ENCODE data around the gene NELL2. TPM values are rescaled to one million over a fixed set of nuclear protein-coding genes. Genes with fewer than 3 reads are reported as not detected.
A peak's percentile ranks its signal among the peaks of the same experiment; 100 is the strongest.
"Not testable (repeated sequence)": the region's sequence is repeated elsewhere in the genome, so short reads cannot be mapped to it uniquely, and the experiment has no call there.

NELL2 gene
- total and polyA plus RNA-seq, 8 donors, result 0.50 to 133 (median 3.1) TPM

- intact Hi-C loops (cut with DNase I; ENCODE audit: low total_unique reads), result no loop called here
- TF ChIP-seq POLR2A (IDR thresholded peaks at IDR 0.05), result no peak
- TF ChIP-seq CTCF (IDR thresholded peaks at IDR 0.05), result no peak
- no peak for TF ChIP-seq POLR2AphosphoS5 (IDR thresholded peaks at IDR 0.05)
- no peak for TF ChIP-seq EP300 (IDR thresholded peaks at IDR 0.05)
- no peaks in the 10 kb centered on the region for H3K27me3 ChIP-seq
Measured at GRCh38 chr12:44904321-44904720, 28.2 kb upstream of the NELL2 start.

GRCh38 chr12:44898108-44898507, 22.0 kb upstream of the NELL2 start:
- H3K27ac ChIP-seq; intact Hi-C loops (cut with DNase I; ENCODE audit: low total_unique reads); H3K4me1 ChIP-seq; DNase-seq; H3K27me3 ChIP-seq; H3K36me3 ChIP-seq; H3K4me3 ChIP-seq: not testable (repeated sequence)
- WGBS, 5 donors, result 58 to 79% (median 75%) methylated on average over 2 to 6 of the region's 6 CpGs
- peaks cover 0 to 17% (median 11%) of the 10 kb centered on the region in 4 donors for H3K9me3 ChIP-seq

More at GRCh38 chr12:44904321-44904720, 28.2 kb upstream of the NELL2 start:
- WGBS, 5 donors, result 75 to 89% (median 84%) methylated on average over 2 of the region's 2 CpGs
- Histone ChIP-seq H3K4me3 (no peak overlapping the region), H3K36me3 (no peaks in the 10 kb centered on the region), H3K4me1 (no peaks in the 10 kb centered on the region), H3K27ac (no peak overlapping the region), H3K9me3 (peaks cover 0 to 13% (median 7%) of the 10 kb centered on the region in 4 donors)
- no peak for DNase-seq

- no peaks in the 10 kb centered on the region for H3K36me3 ChIP-seq
- no peaks in the 10 kb centered on the region for H3K4me1 ChIP-seq
- peak in 1 of 2 donors; percentile 1 for DNase-seq
- intact Hi-C loops (cut with DNase I; ENCODE audit: low total_unique reads), result no loop called here
- no peak overlapping the region for H3K4me3 ChIP-seq
- H3K27ac ChIP-seq, result no peak overlapping the region
- no peaks in the 10 kb centered on the region for H3K27me3 ChIP-seq
- no peaks in the 10 kb centered on the region for H3K9me3 ChIP-seq
- 70 to 78% (median 77%) methylated on average over 3 of the region's 3 CpGs for WGBS, 5 donors
- no peak for TF ChIP-seq POLR2A (IDR thresholded peaks at IDR 0.05)
- no peak for TF ChIP-seq CTCF (IDR thresholded peaks at IDR 0.05)
Measured at GRCh38 chr12:44889926-44890325, 13.8 kb upstream of the NELL2 start.

GRCh38 chr12:44889162-44889561, 13.0 kb upstream of the NELL2 start:
- DNase-seq, result no peak
- intact Hi-C loops (cut with DNase I; ENCODE audit: low total_unique reads), result no loop called here
- H3K4me1 ChIP-seq, result no peaks in the 10 kb centered on the region
- H3K36me3 ChIP-seq, result no peaks in the 10 kb centered on the region
- 61 to 73% (median 62%) methylated on average over 3 of the region's 3 CpGs for WGBS, 5 donors
- H3K27me3 ChIP-seq, result no peaks in the 10 kb centered on the region
- H3K4me3 ChIP-seq, result no peak overlapping the region
- H3K27ac ChIP-seq, result no peak overlapping the region
- H3K9me3 ChIP-seq, result no peaks in the 10 kb centered on the region
- TF ChIP-seq POLR2AphosphoS5 (IDR thresholded peaks at IDR 0.05) (no peak), CTCF (IDR thresholded peaks at IDR 0.05) (no peak), EP300 (IDR thresholded peaks at IDR 0.05) (no peak), POLR2A (IDR thresholded peaks at IDR 0.05) (no peak)

GRCh38 chr12:44885902-44886301, 9.8 kb upstream of the NELL2 start:
- H3K4me3 ChIP-seq, result no peak overlapping the region
- no peak for DNase-seq
- peaks cover 0 to 16% (median 3%) of the 10 kb centered on the region in 4 donors for H3K9me3 ChIP-seq
- no peaks in the 10 kb centered on the region for H3K4me1 ChIP-seq
- intact Hi-C loops (cut with DNase I; ENCODE audit: low total_unique reads), result no loop called here
- H3K27me3 ChIP-seq, result no peaks in the 10 kb centered on the region
- no peak overlapping the region for H3K27ac ChIP-seq
- no peaks in the 10 kb centered on the region for H3K36me3 ChIP-seq
- TF ChIP-seq POLR2AphosphoS5 (IDR thresholded peaks at IDR 0.05) (no peak), CTCF (IDR thresholded peaks at IDR 0.05) (no peak), POLR2A (IDR thresholded peaks at IDR 0.05) (no peak), EP300 (IDR thresholded peaks at IDR 0.05) (no peak)

All from stomach (tissue), 9 donors.